Stimulated activated CD4-positive, alpha-beta T cell treated with anti-CD3 and anti-CD28 coated beads, Interleukin-15, amount 100 ng/mL, for 48 hours (primary cell): ENCODE results near the gene ELAVL1.
"Not testable (repeated sequence)": the region's sequence is repeated elsewhere in the genome, so short reads cannot be mapped to it uniquely, and the experiment has no call there.

Experiments
- DNase-seq, 2 donors: peaks; one replicate each; pipeline ENCODE4 v3.0.0-alpha.2; 2020; ENCODE audit warnings: low read depth in 2 of 2

The ELAVL1 gene

DNA sequence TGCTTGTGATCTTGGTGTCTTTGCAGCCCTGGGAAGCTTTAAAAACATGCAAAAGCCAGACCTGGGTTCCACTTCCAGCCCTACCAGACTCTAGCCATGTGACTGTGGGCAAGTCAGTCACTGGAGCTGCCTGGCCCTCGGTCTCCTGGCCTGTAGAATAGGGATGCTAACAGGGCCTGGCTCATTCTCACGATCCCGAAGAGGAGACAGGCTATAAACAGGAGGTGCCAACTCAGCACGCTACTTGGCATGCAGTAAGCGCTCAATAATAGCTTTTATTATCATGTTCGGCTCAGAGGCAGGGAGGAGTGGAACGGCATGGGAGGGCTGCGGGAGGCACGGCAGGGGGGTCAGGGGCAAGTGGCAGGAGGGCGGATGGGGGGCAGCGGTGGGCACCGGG is 81.2 kb downstream of the ELAVL1 start:
- DNase-seq = no peak

DNA sequence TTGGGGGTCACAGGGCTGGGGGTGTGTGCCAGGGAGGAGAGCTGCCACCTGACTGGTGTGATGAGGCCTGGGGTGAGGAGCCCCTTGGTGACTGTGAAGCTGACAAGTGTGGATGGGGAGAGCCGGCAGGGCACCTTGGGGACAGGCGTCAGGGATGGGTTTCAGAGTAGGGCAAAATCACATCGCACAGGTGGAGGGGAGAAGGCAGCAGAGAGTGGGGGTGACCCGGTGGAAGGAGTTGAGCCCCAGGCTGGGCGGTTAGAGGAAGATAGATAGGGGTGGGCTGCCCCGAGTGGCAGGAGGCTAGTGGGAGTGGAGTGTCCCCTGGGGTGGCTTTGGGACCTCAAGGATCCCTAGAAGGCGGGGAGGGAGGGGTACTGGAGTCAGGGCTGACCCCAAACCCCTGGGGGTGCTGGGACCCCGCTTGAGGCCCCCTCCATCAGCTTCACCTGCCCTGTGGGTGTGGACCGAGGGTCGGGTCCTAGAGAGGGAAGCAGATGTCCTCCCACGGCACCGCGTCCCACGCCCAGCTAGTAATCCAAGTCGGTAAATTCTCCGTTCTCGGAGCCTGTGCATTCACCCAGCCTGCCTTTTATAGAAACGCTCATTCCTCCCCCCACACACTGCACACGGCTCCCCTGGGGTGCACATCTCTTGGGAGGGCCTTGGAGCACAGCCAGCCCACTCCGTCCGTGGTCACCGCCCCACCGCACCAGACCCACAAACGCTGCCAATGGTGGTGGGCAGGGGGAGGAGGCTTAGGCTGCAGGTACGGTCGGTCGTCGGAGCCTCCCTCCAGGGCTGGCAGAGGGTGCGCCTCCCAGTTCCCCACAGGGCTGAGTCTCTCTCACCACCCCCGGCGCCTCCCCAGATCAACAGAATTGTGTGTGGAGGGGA is 81.9 kb downstream of the ELAVL1 start:
- DNase-seq = no peak

DNA sequence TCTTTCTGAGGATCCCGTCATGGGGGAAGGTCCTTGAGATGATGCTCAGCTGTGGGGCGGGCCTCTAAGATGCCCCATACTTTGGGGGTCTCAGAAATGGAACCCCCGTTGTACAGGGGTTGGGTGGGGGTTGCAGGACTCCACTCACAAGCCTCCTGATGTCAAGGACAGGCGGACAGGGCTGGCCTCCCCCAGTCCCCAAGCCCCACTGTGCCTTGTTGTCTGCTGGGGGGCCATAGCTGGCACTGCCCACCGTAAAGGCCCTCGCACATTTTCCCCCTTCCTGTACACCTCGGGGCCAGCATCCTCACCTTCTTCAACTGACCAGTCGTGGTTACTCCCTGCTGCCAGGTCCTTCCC is 82.6 kb downstream of the ELAVL1 start:
- DNase-seq = no peak

DNA sequence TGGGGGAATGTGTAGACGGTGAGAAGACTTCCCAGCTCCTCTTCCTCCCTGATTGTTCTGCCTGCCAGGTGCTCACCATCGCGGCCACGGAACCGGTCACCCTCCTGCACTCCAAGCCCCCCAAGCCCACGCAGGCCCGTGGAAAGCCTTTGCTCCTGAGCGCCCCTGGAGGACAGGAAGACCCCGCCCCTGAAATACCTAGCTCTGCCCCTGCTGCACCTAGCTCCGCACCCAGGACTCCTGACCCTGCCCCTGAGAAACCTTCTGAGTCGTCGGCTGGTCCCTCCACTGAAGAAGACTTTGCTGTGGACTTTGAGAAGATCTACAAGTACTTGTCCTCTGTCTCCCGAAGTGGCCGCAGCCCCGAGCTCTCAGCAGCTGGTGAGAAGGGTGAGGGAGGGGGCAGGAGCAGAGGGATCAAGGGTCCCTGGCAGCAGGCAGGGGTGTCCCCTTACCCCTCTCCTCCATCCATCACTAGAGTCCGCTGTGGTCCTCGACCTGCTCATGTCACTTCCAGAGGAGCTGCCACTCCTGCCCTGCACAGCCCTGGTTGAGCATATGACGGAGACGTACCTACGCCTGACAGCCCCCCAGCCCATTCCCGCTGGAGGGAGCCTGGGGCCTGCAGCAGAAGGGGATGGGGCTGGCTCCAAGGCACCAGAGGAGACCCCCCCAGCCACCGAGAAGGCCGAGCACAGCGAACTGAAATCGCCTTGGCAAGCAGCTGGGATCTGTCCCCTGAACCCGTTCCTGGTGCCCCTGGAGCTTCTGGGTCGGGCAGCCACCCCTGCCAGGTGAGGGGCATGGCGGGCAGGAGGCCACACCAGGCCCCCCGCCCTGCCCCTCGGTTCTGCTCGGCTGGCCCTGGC is 83.2 kb downstream of the ELAVL1 start:
- no peak for DNase-seq

- no peak for DNase-seq
Observed at GRCh38 chr19:7921302-7921966, 84.0 kb downstream of the ELAVL1 start.

- DNase-seq = peak; percentile 100
Observed at GRCh38 chr19:7920519-7921301, 84.7 kb downstream of the ELAVL1 start.

DNA sequence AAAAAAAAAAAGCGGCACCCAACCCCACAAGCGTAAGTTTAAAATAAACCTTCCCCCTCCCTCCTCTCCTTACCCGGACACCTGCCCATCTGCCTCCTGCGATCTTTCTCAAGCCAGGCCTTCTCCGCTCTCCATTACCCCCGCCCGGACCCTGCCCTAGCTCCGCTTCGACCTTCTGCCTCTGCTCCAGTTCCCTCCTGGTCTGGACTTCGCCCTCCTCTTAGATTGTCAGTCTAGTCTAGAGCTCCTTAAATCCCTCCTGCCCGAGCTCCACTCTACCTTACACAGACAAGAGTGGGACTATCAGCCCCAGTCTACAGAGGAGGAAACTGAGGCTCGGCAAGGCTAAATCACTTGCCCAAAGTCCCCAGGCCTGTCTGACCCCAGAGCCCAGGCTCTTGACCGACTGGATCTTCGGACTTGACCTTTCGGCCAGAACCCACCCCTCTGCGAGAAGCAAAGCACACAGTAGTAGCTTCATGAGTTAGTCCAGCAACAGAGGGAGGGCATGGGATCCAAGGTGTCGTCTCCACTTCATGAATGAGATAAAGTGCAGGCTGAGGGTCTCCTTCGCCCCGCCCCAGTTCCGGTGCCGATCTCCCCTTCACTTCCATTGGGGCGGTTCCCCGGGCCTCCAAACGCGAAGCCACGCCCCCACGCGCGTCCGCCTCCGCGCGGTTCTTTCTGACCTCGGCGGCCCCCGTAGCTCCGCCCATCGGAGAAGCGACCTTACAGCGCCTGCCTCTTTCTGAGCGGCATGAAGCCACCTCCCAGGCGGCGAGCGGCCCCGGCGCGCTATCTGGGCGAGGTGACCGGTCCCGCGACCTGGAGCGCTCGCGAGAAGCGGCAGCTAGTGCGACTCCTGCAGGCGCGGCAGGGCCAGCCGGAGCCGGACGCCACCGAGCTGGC is 85.6 kb downstream of the ELAVL1 start, which contains the start of gene SNAPC2:
SNAPC2 (plus strand) TSS at position 729 of the 909 bp plus-strand sequence; CDS start at position 758, 29 bp downstream.
- peak; percentile 94 to 96 for DNase-seq

DNA sequence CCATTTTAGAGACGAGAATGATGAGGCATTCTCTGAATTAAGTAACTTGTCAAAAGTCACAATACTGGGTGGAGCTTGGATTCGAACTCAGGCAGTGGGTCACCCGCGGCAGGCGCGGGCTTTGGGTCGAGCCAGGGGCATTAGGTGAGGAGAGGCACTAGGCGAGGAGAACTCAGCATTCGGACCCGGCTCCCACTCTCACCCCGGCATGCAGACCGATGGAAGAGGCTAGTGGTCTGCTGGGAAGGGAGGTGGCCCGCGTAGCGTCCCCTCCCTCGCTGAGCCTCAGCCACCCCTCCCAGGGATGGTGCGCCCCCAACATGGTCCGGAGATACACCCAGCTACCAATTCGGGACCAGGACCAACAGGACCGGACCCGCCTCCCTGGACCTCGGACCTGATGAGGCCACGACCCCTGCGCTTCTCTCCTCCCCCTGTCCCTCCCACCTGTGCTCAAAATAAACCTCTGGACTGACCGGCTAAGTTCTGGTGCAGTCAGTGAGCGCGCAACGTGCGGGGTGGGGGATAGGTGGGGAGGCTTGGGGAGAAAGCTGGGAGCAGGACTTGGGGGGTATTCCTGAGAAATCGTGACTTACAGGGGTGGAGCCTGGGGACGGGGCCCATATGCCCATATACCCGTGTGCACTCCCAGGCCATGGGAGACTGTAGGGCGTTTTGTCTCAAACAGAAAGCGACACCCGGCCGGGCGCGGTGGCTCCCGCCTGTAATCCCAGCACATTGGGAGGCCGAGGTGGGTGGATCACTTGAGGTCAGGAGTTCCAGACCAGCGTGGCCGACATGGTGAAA is 86.6 kb downstream of the ELAVL1 start:
- no peak for DNase-seq

- not testable (repeated sequence) for DNase-seq
Observed at GRCh38 chr19:7918062-7918614, 87.3 kb downstream of the ELAVL1 start.

DNA sequence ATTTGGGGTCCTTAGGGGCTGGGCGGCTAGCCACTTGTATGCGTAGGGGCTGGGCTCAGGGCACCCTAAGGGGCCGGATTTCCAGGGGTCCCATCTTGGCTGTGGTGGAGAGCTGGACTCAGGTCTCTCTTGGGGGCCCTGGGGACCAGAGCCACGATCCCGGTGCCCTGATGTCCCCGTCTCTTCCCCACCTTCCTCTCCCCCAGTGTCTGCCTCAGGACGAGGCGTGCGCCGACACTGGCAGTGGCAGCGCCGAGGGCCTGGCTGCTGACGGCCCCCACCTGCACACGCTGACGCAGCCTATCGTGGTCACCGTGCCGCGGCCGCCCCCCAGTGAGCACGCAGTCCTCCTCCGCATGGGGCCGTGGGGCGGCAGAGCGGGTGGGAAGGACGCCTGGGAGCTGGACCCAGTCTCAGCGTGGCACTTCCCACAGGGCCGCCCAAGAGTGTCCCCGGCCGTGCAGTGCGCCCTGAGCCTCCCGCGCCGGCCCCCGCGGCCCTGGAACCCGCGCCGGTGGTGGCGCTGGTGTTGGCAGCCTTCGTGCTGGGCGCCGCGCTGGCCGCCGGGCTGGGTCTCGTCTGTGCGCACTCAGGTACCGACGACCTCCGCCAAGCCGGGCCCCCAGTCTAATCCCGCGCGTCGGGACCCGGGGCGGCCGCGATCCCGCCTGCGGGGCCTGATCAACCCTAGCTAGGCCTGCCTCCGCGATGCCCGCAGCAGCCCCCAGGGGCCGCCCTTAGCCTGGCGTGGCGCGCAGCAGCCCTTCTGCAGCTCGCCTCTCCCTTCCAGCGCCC is 88.0 kb downstream of the ELAVL1 start:
- peak in 1 of 2 donors; percentile 43 for DNase-seq

DNA sequence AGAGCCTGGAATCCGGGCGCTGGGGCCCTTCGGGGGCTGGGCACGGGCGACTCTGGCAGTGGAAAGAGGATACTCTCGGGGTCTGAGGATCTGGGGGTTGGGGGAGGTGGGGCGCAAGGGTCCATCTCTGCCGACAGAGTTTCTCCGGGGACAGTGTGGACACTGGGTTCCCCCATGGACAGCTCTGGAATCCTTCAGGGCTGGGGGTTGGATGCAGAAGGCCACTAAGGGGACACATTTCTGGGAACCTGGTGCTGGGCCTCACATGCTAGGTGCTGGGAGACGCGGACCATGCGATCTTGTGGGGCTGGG is 88.5 kb downstream of the ELAVL1 start:
- DNase-seq = no peak

DNA sequence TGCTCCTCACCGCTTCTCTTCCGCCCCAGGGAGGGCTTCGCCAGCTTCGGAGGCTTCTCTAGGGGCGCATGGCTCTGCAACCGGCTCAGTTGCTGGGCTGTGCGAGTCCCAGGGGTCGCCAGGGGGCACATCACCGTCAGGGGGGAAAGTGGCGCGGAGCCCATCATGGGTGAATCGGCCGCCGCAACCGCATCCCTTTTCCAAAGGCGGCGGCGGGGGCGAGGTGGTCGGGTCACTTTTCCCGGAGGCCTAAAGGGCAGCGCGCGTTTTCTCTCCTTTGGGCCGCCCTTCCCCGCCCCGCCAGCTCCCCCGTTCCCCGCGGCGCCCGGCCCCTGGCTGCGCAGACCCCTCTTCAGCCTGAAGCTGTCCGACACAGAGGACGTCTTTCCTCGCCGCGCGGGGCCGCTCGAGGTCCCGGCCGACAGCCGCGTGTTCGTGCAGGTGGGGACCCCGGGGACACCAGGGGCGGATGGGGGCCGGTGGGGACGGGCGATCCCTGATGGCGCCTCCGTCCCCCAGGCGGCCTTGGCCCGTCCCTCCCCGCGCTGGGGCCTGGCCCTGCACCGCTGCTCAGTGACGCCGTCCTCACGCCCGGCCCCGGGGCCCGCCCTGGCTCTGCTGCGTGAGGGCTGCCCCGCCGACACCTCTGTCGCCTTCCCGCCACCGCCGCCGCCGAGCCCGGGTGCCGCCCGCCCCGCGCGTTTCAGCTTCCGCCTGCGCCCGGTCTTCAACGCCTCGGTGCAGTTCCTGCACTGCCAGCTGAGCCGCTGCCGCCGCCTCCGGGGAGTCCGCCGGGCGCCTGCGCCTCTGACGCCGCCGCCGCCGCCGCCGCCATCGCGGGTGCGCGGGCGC is 89.1 kb downstream of the ELAVL1 start:
- peak; percentile 48 to 49 for DNase-seq

DNA sequence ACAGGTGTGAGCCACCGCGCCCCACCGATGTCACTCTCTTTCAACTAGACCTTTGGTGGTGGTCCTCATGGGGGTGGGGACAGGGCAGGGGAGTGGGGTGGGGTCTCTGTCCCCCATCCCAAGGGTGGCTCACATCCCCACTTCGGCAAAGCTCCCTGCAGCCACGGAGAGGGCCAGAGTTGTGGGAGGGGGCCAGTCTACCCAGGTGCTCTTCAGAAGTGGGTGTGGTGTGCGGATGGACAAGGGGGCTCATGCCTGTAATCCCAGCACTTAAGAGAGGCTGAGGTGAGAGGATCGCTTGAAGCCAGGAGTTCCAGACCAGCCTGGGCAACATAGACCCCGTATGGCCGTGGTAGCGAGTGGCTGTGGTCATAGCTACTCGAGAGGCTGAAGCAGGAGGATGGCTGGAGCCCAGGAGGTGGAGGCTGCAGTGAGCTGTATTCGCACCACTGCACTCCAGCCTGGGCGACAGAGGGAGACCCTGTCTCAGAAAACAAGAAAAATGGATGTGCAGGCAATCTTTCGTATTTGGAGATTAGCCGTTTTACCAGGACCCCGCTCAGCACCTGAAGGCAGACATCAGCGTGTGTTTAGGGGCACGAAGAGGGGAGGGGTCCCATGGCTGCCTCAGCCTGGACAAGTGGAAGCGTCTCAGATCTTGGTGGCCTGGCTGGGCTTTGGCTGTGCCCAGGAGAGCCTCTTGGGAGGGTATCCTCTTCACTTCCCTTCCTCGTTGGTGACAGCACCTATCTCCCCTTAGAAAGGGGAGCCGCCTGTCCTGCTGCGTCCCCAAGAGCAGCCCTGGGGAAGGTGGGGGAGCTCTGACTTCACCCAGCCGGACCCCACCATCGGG is 90.0 kb downstream of the ELAVL1 start:
- no peak for DNase-seq

DNA sequence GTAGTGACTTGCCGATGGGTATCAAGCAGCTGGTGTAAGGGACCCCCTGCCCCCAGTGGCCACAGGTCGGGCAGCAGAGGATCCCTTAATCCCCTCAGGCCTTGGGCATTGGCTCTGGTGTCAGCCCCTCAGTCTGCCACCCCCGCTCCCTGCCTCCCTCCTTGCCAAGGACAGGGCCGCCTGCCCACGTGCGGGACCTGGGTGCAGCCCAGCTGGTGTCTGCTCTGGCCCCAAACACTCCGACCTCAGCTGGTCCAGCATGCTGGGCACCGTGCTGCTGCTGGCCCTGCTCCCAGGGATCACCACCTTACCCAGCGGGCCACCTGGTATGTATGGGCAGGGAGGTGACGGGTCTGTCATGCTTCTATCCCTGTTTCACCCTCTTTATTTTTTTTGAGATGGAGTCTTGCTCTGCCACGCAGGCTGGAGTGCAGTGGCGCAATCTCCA is 90.8 kb downstream of the ELAVL1 start, which contains the start of gene TGFBR3L:
TGFBR3L (plus strand) TSS at position 233 of the 448 bp plus-strand sequence.
- no peak for DNase-seq

DNA sequence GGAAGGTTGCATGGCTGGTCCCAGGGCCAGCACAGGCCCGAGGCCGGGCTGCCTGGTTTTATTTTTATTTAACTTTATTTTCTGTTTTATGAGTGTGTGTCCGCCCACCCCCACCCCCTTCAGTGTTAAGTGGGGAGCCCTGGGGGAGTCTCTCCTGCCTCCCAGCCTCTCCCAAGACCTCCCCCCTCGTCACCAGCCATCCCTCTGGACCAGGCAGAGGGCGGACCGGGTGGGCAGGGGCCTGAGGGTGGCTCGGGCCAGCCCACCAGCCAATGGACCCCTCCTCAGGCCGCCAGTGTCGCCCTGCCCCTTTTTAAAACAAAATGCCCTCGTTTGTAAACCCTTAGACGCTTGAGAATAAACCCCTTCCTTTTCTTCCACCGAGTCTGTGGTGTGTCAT is 91.3 kb downstream of the ELAVL1 start:
- no peak for DNase-seq

DNA sequence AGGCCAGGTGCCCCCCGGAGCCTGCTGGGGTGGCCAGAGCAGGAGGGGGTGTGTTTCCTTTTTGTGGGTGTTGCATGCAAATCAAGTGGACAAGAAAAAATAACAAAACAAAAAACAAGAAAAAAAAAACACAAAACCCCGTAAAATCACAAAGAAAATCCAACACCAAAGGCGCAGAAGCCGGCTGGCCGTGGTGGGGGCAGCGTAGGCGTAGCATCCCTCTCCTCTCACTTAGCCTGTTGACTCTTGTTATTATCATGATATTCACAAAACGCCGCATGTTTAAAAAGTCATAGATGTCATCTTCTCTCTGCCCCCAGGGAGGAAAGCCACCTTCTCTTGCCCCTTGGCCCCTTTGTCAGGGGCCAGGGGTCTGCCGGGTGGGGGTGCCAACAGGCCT is 91.8 kb downstream of the ELAVL1 start:
- DNase-seq = no peak
